ENCODE measurements around the gene SYNDIG1L.
"Not testable (repeated sequence)": the region's sequence is repeated elsewhere in the genome, so short reads cannot be mapped to it uniquely, and the experiment has no call there.

Gene SYNDIG1L

DNA sequence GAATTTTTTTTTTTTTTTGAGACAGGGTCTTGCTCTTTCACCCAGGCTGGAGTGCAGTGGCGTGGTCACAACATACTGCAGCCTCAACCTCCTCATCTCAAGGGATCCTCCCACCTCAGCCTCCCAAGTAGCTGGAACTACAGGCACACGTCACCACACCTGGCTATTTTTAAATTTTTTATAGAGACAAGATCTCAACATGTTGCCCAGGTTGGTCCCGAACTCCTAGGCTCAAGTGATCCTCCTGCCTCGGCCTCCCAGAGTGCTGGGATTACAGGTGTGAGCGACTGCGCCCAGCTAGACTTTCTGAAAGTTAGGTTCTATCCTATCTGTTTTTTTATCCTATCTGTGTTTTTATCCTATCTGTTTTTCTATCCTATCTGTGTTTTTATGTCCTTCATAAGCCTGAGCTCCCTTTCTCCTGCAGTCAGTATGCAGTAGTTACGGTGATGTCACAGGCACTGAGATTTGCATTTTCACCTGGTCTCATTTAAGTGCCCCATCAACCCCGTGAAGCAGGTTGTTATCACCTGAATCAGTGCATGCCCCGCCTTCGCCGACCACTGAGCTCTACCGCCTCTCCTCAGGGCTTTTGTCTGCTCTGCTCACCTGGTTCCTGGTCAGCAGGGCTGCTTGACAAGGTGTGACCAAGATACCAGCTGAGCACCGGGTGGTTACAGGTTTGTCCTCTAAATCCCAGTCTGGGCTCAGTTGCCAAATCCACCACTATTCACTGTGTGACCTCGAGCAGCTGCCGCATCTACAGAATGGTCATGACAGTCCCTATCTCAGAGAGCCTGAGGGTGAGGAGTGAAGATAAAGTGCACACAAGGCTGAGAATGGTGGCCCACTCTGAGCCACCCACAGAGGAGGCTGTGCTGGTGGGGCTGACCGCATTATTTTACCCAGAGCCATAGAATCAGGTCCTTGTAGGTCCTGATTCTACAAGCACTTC lies 33.1 kb downstream of the SYNDIG1L start:
- TF ChIP-seq, protein P1, sequence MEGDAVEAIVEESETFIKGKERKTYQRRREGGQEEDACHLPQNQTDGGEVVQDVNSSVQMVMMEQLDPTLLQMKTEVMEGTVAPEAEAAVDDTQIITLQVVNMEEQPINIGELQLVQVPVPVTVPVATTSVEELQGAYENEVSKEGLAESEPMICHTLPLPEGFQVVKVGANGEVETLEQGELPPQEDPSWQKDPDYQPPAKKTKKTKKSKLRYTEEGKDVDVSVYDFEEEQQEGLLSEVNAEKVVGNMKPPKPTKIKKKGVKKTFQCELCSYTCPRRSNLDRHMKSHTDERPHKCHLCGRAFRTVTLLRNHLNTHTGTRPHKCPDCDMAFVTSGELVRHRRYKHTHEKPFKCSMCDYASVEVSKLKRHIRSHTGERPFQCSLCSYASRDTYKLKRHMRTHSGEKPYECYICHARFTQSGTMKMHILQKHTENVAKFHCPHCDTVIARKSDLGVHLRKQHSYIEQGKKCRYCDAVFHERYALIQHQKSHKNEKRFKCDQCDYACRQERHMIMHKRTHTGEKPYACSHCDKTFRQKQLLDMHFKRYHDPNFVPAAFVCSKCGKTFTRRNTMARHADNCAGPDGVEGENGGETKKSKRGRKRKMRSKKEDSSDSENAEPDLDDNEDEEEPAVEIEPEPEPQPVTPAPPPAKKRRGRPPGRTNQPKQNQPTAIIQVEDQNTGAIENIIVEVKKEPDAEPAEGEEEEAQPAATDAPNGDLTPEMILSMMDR (IDR thresholded peaks at IDR 0.05; ENCODE audit: borderline replicate concordance, control extremely low read depth, extremely low read depth, insufficient read depth, missing control alignments) = no peak
- in situ Hi-C loops (cut with MboI; ENCODE audit: low sequenced_read_pairs, unreplicated experiment) = no loop called here
- DNase-seq (ENCODE audit: low spot score) = no peak

DNA sequence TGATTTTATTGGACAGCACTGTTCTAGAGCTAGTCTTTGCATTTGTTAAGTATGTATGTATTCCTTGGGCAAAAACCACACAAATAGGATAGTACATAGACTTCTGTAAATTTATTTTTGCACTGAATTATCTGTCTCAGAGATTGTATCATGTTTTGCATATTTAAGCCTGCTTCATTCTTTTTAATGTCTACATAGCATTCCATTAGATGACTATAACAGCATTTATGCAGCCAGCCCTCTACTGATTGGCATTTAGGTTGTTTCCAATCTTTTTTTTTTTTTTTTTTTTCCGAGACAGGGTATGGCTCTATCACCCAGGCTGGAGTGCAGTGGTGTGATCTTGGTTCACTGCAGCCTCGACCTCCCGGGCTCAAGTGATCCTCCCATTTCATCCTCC lies 34.5 kb downstream of the SYNDIG1L start:
- TF ChIP-seq, protein P1 (IDR thresholded peaks at IDR 0.05; ENCODE audit: borderline replicate concordance, control extremely low read depth, extremely low read depth, insufficient read depth, missing control alignments) = no peak
- DNase-seq (ENCODE audit: low spot score) = no peak
- in situ Hi-C loops (cut with MboI; ENCODE audit: low sequenced_read_pairs, unreplicated experiment) = no loop called here

DNA sequence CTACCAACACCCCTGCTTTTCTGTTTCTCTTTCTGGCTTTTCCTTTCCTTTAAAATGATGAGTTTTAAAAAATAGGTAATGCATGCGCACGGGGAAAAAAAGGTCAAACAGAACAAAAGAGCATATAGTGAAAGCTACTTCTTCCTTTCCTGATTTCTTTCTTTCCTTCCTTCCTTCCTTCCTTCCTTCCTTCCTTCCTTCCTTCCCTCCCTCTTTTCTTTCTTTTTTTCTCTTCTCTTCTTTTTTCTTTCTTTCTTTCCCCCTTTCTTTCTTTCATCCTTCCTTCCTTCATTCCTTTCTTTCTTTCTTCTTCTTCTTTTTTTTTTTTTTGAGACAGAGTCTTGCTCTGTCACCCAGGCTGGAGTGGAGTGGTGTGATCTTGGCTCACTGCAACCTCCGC lies 35.5 kb downstream of the SYNDIG1L start:
- in situ Hi-C loops (cut with MboI; ENCODE audit: low sequenced_read_pairs, unreplicated experiment); DNase-seq (ENCODE audit: low spot score): not testable (repeated sequence)

DNA sequence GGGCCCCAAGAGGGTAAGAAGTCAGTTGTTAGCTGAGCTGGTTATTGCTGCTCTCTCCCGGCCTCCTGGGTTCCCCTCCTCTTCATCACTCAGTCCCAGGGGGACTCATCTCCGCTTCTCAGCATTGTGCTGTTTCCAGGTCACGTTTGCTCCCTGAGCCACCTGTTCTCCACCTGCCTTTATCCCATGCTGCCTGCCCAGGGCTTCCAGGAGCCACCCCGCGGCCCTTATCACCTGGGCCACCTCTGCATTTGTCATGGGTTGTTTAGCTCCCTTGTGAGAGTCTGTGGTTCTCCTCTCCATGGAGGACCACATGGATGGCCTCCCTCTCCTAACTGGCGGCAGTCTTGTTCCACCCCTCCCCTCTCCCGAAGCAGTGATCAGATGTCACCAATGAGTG lies 36.0 kb downstream of the SYNDIG1L start:
- no peak for DNase-seq (ENCODE audit: low spot score)
- in situ Hi-C loops (cut with MboI; ENCODE audit: low sequenced_read_pairs, unreplicated experiment) = no loop called here
- TF ChIP-seq, protein P1 (IDR thresholded peaks at IDR 0.05; ENCODE audit: borderline replicate concordance, control extremely low read depth, extremely low read depth, insufficient read depth, missing control alignments) = no peak

DNA sequence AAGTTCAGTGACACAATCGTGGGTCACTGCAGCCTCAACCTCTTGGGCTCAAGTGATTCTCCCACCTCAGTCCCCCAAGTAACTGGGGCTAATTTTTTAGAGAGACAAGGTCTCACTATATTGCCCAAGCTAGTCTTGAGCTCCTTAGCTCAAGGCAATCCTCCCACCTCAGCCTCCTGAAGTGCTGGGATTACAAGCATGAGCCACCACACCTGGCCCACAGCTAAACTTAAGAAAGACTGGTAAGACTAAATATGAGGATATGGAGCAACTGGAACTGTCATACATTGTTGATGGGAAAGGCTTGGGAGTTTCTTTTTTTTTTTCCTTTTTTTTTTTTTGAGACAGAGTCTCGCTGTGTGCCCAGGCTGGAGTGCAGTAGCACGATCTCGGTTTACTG lies 43.8 kb downstream of the SYNDIG1L start:
- no peak for DNase-seq (ENCODE audit: low spot score)
- TF ChIP-seq, protein P1 (IDR thresholded peaks at IDR 0.05; ENCODE audit: borderline replicate concordance, control extremely low read depth, extremely low read depth, insufficient read depth, missing control alignments) = no peak
- in situ Hi-C loops (cut with MboI; ENCODE audit: low sequenced_read_pairs, unreplicated experiment) = no loop called here

DNA sequence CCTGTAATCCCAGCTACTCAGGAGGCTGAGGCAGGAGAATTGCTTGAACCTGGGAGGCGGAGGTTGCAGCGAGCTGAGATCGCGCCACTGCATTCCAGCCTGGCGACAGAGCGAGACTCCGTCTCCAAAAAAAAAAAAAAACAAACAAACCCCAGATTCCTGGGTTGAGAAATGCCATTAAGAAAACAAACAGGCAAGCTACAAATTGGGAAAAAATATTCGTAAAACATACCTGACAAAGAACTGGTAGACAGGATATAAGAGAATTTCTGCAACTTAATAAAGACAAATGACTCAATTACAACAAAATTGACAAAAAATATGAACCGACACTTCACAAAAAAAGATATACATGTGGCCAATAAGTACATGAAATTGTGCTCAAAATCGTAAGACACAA lies 44.4 kb downstream of the SYNDIG1L start:
- in situ Hi-C loops (cut with MboI; ENCODE audit: low sequenced_read_pairs, unreplicated experiment); DNase-seq (ENCODE audit: low spot score): not testable (repeated sequence)

DNA sequence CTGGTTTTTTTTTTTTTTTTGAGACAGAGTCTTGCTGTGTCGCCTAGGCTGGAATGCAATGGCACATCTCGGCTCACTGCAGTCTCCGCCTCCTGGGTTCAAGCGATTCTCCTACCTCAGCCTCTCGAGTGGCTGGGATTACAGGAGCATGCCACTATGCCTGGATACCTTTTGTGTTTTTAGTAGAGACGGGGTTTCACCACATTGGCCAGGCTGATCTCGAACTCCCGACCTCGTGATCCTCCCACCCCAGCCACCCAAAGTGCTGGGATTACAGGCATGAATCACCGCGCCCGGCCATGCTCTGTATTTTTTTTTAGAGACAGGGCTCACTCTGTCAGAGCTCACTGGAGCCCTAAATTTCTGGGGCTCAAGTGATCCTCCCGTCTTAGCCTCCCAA lies 45.2 kb downstream of the SYNDIG1L start:
- no peak for DNase-seq (ENCODE audit: low spot score)
- in situ Hi-C loops (cut with MboI; ENCODE audit: low sequenced_read_pairs, unreplicated experiment) = no loop called here
- TF ChIP-seq, protein P1 (IDR thresholded peaks at IDR 0.05; ENCODE audit: borderline replicate concordance, control extremely low read depth, extremely low read depth, insufficient read depth, missing control alignments) = no peak

Data from GM13976 (cell line).